ENCODE measurements around the gene C10orf71.

The C10orf71 gene

GRCh38 chr10:49375611-49376010, 76.6 kb downstream of the C10orf71 start:
- no peak for TF ChIP-seq CTCF (conservative IDR thresholded peaks at IDR 0.05; ENCODE audit: low read length)
- H3K4me3 ChIP-seq (ENCODE audit: low read length): no peak overlapping the region
- no peak for DNase-seq (ENCODE audit: low read depth)

Measured in AG10803 (cell line).